WTC11 (cell line): ENCODE data around the gene GMPR2. TPM values are rescaled to one million over a fixed set of nuclear protein-coding genes. Genes with fewer than 3 reads are reported as not detected.

Experiments used
- ATAC-seq: fragments of 200-7000 bp; cut with Tn5 transposase; 2 replicates; pipeline ENCODE4 v1.10.0; 2021; ENCODE audit warnings: mild to moderate bottlenecking, moderate library complexity
- CTCF ChIA-PET: fragments of 300-600 bp; sonication (Branson Sonifier 250); formaldehyde crosslinking; loops from one replicate; lab custom pipeline; 2021; ENCODE audit warnings: antibody characterized with exemption; lab: Charles Lee
- POLR2A ChIA-PET: fragments of 350-600 bp; sonication (Branson Sonifier 250); formaldehyde crosslinking; loops from one replicate; lab custom pipeline; 2021; ENCODE audit warnings: antibody characterized with exemption; lab: Charles Lee
- DNase-seq: peaks from one replicate; pipeline ENCODE4 v3.0.0; 2021; ENCODE audit warnings: low spot score
- H3K27ac Mint-ChIP-seq: 2 replicates; pipeline ENCODE4 v1.8.0; 2021; ENCODE audit warnings: mixed read lengths
- H3K27me3 Mint-ChIP-seq: 2 replicates; pipeline ENCODE4 v1.8.0; 2021; ENCODE audit warnings: low read depth, mild to moderate bottlenecking, moderate library complexity, mixed read lengths
- H3K36me3 Mint-ChIP-seq: 2 replicates; pipeline ENCODE4 v1.8.0; 2021; ENCODE audit warnings: mixed read lengths
- H3K4me1 Mint-ChIP-seq: 2 replicates; pipeline ENCODE4 v1.8.0; 2022; ENCODE audit warnings: mixed read lengths
- H3K4me3 Mint-ChIP-seq: 2 replicates; pipeline ENCODE4 v1.8.0; 2021; ENCODE audit warnings: mild to moderate bottlenecking, moderate library complexity, mixed read lengths
- H3K9me3 Mint-ChIP-seq: 2 replicates; pipeline ENCODE4 v1.8.0; 2021; ENCODE audit warnings: mixed read lengths
- ARID4B ChIP-seq: sonication (generic); formaldehyde crosslinking; IDR thresholded peaks from 2 replicates; pipeline ENCODE4 v1.8.0; 2023; ENCODE audit warnings: missing genetic modification reagents, mild to moderate bottlenecking, borderline replicate concordance
- ATF6 ChIP-seq: sonication (generic); formaldehyde crosslinking; IDR thresholded peaks from 2 replicates; pipeline ENCODE4 v1.8.1; 2023; ENCODE audit warnings: mild to moderate bottlenecking, missing genetic modification reagents
- CREM ChIP-seq: sonication (generic); formaldehyde crosslinking; IDR thresholded peaks from 2 replicates; pipeline ENCODE4 v1.8.1; 2022; ENCODE audit warnings: mild to moderate bottlenecking, missing genetic modification reagents, moderate library complexity
- EMX1 ChIP-seq: fragments of 250-450 bp; sonication (Bioruptor Pico); IDR thresholded peaks from 2 replicates; pipeline ENCODE4 v1.8.0; 2021; ENCODE audit warnings: mild to moderate bottlenecking
- FOXJ3 ChIP-seq: sonication (generic); formaldehyde crosslinking; IDR thresholded peaks from 2 replicates; pipeline ENCODE4 v1.9.0; 2021; ENCODE audit warnings: missing genetic modification reagents, mild to moderate bottlenecking, borderline replicate concordance
- FOXP1 ChIP-seq: sonication (generic); formaldehyde crosslinking; IDR thresholded peaks from 2 replicates; pipeline ENCODE4 v1.8.0; 2022; ENCODE audit warnings: missing genetic modification reagents, mild to moderate bottlenecking, moderate library complexity, borderline replicate concordance
- GABPB1 ChIP-seq: sonication (generic); formaldehyde crosslinking; IDR thresholded peaks from 2 replicates; pipeline ENCODE4 v1.8.1; 2023; ENCODE audit warnings: mild to moderate bottlenecking, missing genetic modification reagents
- MYBL2 ChIP-seq: sonication (generic); formaldehyde crosslinking; IDR thresholded peaks from 2 replicates; pipeline ENCODE4 v1.8.1; 2023; ENCODE audit warnings: mild to moderate bottlenecking, moderate library complexity, missing genetic modification reagents
- NR2C2 ChIP-seq: sonication (generic); formaldehyde crosslinking; IDR thresholded peaks from 2 replicates; pipeline ENCODE4 v1.8.0; 2022; ENCODE audit warnings: mild to moderate bottlenecking, missing genetic modification reagents
- PRDM15 ChIP-seq: sonication (generic); formaldehyde crosslinking; IDR thresholded peaks from 2 replicates; pipeline ENCODE4 v1.8.0; 2022; ENCODE audit warnings: missing genetic modification reagents
- RORB ChIP-seq: fragments of 250-450 bp; sonication (Bioruptor Pico); IDR thresholded peaks from 2 replicates; pipeline ENCODE4 v1.9.0; 2021; ENCODE audit warnings: mild to moderate bottlenecking
- SP1 ChIP-seq: sonication (generic); formaldehyde crosslinking; conservative IDR thresholded peaks from 2 replicates; pipeline ENCODE4 v1.8.1; 2022; ENCODE audit warnings: missing genetic modification reagents
- TEAD4 ChIP-seq: sonication (generic); formaldehyde crosslinking; IDR thresholded peaks from 2 replicates; pipeline ENCODE4 v1.8.0; 2022; ENCODE audit warnings: mild to moderate bottlenecking, missing genetic modification reagents
- ZNF263 ChIP-seq: sonication (generic); formaldehyde crosslinking; IDR thresholded peaks from 2 replicates; pipeline ENCODE4 v1.8.1; 2022; ENCODE audit warnings: low read depth, mild to moderate bottlenecking, moderate library complexity, missing genetic modification reagents
- ZNF396 ChIP-seq: fragments of 250-450 bp; sonication (Bioruptor Pico); IDR thresholded peaks from 2 replicates; pipeline ENCODE4 v1.8.0; 2021; ENCODE audit warnings: mild to moderate bottlenecking, moderate library complexity, borderline replicate concordance
- ZNF416 ChIP-seq: fragments of 250-450 bp; sonication (Bioruptor Pico); IDR thresholded peaks from 2 replicates; pipeline ENCODE4 v1.9.0; 2021; ENCODE audit warnings: mild to moderate bottlenecking, inconsistent platforms
- ZNF423 ChIP-seq: fragments of 250-450 bp; sonication (Bioruptor Pico); IDR thresholded peaks from 2 replicates; pipeline ENCODE4 v2.1.2; 2022; ENCODE audit warnings: mild to moderate bottlenecking, moderate library complexity
- total RNA-seq: library from RNA; stranded (reverse); gene quantifications from 3 replicates; pipeline ENCODE4 v1.2.3, GENCODE V29; 2021
- TF ChIP-seq, protein P1 (sequence below): fragments of 250-450 bp; sonication (Bioruptor Pico); conservative IDR thresholded peaks from 2 replicates; pipeline ENCODE4 v1.9.0; 2021; ENCODE audit warnings: mild to moderate bottlenecking
- TF ChIP-seq, protein P2 (sequence below): sonication (generic); formaldehyde crosslinking; IDR thresholded peaks from 2 replicates; pipeline ENCODE4 v1.8.1; 2023; ENCODE audit warnings: mild to moderate bottlenecking, missing genetic modification reagents, moderate library complexity
- TF ChIP-seq, protein P3 (sequence below): fragments of 250-450 bp; sonication (Bioruptor Pico); IDR thresholded peaks from 2 replicates; pipeline ENCODE4 v1.9.0; 2021; ENCODE audit warnings: moderate library complexity, mild to moderate bottlenecking, inconsistent platforms, borderline replicate concordance

Gene GMPR2
- total RNA-seq, 1 experiment from 2014 or later = 82.3 TPM

DNA sequence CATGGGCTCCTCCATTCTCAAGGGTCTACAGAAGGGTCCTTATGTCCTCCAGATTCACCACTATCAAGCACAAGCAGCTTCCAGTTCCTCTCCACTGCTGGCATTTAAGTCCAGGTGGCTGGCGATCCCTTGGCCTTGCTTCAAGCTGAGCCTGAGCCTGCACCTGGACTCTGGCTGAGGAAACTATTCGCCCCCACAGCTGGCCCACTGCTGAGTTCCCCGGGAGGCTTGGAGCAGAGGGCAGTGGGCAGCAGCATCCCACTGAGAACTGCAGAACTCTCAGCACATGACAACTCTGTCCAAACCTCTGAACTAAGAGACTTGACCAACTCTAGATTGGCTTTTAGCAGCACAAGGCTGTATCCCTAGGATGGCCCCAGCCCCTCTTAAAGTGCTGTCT, 50.0 kb downstream of the GMPR2 start (continued):
- TF ChIP-seq PRDM15 (CRISPR knock-in tag) (no peak), NR2C2 (no peak), ZNF263 (no peak), FOXJ3 (CRISPR knock-in tag) (no peak)
- TF ChIP-seq, protein P1, sequence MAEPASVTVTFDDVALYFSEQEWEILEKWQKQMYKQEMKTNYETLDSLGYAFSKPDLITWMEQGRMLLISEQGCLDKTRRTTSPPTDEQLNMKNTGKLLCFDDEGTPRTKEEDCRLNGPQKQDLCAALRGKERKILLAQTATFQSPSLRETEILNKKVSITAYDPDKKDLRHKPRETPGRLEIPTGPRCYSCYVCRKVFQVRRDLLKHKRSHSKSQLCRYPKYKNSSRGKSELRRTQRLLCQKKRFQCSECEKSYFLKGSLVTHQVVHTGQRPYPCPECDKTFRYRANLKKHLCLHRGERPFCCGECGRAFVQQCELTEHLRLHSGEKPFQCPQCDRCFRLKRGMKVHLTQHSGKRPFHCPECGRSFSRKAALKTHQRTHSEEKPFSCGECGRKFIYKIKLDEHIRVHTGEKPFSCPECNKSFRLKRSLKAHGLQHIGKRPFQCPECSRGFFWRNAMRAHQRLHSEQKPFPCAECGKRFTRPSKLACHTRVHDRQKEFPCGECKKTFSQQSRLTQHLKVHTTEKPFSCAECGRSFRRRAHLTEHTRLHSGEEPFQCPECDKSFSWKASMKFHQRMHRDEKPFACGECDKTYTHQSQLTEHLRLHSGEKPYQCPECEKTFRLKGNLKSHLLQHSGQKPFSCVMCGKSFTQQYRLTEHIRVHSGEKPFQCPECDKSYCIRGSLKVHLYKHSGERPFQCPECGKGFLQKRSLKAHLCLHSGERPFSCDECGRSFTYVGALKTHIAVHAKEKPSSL = no peak
- TF ChIP-seq, all 79 proteins: peak for 0

GRCh38 chr14:24283796-24284460, 51.2 kb downstream of the GMPR2 start:
- no peaks in the 10 kb centered on the region for H3K27me3 Mint-ChIP-seq
- ChIA-PET CTCF (interaction anchor here (1.3 to 2.8 kb wide), 5 partner anchors 8 to 42 kb away, joined by 4 to 15 read pairs (median 6); partner anchors contain the start of genes CIDEB, RABGGTA and TINF2), POLR2A (no interaction called here)
- no peaks in the 10 kb centered on the region for H3K36me3 Mint-ChIP-seq
- H3K9me3 Mint-ChIP-seq = no peaks in the 10 kb centered on the region
- ATAC-seq (no peak), DNase-seq (no peak)
- H3K4me1 Mint-ChIP-seq = no peaks in the 10 kb centered on the region
- no peak overlapping the region for H3K4me3 Mint-ChIP-seq
- H3K27ac Mint-ChIP-seq = no peak overlapping the region
- TF ChIP-seq CREM (no peak), RORB (no peak), MYBL2 (no peak), ZNF416 (CRISPR knock-in tag) (no peak), ATF6 (no peak), EMX1 (CRISPR knock-in tag) (no peak), FOXP1 (CRISPR knock-in tag) (no peak), ZNF423 (CRISPR knock-in tag) (no peak), FOXJ3 (CRISPR knock-in tag) (no peak), ARID4B (no peak), SP1 (CRISPR knock-in tag) (no peak), TEAD4 (CRISPR knock-in tag) (no peak), ZNF396 (CRISPR knock-in tag) (no peak), GABPB1 (CRISPR knock-in tag) (no peak)
- TF ChIP-seq, protein P2, sequence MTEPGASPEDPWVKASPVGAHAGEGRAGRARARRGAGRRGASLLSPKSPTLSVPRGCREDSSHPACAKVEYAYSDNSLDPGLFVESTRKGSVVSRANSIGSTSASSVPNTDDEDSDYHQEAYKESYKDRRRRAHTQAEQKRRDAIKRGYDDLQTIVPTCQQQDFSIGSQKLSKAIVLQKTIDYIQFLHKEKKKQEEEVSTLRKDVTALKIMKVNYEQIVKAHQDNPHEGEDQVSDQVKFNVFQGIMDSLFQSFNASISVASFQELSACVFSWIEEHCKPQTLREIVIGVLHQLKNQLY (CRISPR knock-in tag) = no peak
- TF ChIP-seq, protein P3, sequence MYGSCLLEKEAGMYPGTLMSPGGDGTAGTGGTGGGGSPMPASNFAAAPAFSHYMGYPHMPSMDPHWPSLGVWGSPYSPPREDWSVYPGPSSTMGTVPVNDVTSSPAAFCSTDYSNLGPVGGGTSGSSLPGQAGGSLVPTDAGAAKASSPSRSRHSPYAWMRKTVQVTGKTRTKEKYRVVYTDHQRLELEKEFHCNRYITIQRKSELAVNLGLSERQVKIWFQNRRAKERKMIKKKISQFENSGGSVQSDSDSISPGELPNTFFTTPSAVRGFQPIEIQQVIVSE (CRISPR knock-in tag) = no peak
